SW 1271 (cell line): ENCODE measurements around the gene PTPN6.
"Not testable (repeated sequence)": the region's sequence is repeated elsewhere in the genome, so short reads cannot be mapped to it uniquely, and the experiment has no call there.

Experiments
- DNase-seq, 2 experiments: peaks; one replicate each; lab custom pipeline; 2025; lab: John Stamatoyannopoulos, UW

PTPN6 gene

DNA sequence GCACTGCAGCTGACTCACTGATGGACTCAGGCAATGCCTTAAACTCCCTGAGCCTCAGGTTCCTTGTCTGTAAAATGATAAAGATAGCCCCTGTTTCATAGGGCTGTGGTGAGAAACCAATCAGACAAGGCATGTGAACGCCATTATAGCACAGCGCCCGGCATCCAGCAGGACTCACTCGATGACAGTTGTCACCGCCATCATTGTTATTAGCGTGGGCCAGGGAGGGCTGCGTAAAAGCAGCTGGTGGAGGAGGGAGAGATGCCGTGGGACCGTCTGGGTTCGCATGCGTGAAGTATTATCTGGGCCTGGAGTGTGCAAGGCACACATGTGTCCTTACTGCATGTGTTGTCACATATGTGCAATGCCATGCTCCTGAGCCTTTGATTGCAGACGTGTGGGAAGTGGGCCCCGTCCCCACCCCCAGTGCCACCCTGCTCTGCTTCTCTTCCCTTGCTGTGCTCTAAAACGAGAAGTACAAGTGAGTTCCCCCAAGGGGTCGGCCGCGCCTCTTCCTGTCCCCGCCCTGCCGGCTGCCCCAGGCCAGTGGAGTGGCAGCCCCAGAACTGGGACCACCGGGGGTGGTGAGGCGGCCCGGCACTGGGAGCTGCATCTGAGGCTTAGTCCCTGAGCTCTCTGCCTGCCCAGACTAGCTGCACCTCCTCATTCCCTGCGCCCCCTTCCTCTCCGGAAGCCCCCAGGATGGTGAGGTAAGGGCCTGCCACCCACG is at the start of gene PTPN6:
Gene PTPN6, plus strand, starts transcription at position 546 of the 730 bp plus-strand sequence. Its CDS starts 157 bp downstream, at position 703.
- no peak for DNase-seq

DNA sequence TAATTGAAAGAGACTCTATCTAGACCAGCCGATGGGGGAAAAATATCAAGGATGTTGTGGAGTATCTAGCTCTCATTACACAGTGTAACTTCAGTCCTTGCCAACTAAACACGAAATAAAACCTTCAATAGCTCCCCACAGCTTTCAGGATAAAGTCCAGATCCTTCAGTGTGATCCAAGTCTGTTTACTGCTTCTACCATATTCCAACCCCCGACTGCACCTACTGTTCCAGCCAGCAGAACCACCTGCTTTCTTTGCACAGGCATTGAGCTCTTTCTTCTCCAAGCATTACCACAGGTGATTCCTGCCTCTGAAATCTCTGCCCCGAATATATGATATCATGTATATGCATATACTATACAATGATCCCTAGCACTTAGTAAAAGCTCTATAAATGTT is 48.7 kb upstream of the PTPN6 start:
- no peak for DNase-seq

DNA sequence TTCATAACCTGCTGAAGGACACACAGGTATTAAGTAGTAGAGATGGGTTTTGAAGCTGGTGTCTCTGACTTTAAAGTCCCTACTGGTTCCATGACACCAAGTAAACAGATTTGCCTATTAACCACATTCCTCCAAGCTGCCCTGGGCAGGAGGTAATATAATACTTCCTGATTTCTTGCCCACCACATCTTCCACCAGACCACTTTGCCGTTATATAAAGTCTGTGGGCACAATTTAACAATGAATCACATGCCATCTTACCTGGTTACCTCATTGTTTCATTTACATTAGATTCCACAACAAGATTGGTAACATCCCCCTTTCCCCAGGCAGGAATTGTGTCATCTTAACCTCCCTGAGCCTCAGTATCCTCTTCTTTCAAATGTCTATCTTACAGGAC is 47.4 kb upstream of the PTPN6 start:
- no peak for DNase-seq

DNA sequence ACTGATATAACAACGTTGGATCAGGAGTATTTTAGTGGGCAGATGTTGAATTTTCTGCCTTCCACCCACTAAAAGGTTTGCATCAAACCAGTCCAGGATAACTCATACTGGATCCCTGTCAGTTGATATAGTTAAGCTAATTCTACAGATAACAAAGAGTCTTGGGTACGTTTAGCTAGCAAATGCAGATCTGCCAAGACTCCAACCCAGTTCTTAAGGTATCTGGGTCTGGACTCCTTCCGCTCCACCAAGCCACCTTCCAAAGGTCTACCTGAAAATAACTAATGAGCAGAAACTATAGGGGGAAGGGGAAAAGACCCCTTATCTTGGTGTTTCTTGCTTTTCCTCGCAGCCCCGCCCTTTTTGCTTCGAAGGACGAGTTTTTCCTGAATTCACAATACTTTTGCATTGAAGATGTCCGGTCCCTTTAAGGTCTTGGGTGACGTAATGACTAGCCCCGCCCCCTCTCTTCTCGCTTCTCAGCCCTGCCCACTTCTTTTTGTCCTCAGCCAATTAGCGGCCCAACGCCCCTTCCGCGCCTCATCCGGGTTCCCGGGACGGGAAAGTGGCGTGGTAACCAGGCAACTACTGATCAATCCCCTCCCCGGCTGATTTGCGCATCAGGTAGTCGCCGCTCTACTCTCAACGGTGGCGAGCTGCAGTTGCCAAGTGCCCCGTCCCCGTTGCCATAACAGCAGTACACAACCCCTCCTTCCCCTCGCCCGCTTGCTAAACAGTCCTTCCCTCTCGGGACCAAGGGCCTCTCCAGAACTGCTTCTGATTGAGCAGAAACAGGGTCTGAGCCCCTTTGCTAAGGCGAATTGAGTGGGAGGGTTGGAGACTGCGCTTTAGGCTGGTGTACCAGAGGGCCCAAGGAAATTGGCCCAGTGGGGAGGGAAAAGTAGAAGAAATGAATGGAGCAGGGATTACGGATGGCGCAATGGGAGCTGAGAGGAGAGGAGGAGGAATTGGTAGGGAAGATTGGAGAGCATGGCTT is 46.6 kb upstream of the PTPN6 start, which contains the start of gene LRRC23:
Gene LRRC23, plus strand, starts transcription at position 543 of the 997 bp plus-strand sequence. CDS start 812 bp downstream, outside the sequence.
- peak; percentile 88 to 97 for DNase-seq

DNA sequence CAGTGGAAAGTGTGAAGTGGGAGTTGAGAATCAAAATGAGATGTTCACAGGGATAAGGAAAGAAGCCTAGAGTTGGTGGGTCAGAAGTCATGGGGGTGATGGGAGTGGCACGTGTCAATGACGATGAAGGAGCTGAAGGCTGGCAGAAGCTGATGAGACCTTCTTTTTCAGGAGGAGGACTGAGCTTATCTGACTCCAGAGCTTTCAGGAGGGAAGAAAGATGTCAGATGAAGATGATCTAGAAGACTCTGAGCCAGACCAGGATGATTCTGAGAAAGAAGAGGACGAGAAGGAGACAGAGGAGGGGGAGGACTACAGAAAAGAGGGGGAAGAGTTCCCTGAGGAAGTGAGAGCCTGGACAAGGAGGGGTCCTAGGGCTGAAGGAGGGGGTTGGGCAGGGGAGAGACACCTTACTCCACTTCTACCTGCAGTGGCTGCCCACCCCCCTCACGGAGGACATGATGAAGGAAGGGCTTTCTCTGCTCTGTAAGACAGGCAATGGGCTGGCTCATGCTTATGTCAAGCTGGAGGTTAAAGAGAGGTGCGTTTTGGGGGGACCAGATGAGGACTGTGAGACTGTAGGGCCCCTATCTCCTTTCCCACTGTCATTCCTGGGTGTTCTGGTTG is 45.6 kb upstream of the PTPN6 start:
- DNase-seq = no peak

DNA sequence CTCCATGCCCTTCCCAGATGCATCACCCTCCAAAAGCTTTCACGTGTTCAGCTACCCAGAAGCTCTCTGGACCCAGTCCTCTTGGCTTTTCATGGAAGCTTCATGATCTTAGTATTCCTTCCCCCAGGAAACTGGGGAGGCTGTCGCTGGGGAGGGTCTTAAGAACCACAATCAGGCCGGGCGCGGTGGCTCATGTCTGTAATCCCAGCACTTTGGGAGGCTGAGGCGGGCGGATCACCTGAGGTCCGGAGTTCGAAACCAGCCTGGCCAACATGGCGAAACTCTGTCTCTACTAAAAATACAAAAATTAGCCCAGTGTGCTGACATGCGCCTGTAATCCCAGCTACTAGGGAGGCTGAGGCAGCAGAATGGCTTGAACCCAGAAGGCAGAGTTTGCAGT is 43.0 kb upstream of the PTPN6 start:
- DNase-seq = not testable (repeated sequence)

DNA sequence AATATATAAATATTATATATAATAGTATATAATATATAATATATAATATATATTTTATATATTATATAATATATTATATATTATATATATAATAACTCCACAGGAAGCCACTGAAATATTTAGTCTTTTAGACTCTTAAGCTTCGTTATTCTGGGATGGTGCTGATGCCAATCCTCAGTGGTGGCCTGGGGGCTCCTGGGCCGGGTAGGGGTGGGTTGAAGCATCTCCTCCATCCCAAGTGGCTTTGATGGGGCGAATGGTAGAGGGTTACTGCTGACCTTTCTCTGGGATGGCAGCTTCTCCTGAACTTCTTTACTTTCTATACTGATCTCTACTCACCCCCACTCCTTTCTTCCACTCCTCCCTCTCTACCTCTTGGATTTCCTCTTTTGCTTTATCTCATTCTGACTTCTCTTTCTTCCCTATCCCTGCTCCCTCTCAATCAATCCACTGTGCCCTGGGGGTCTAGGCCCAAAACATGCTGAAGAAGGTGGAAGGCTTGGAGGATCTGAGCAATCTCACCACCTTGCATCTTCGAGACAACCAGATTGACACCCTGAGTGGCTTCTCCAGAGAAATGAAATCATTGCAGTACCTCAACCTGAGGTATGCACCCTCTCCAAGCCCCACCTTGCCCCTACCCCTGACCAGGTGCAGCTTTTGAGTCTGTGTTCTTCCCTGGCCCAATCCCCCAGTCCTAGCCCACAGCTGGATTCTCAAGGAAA is 41.6 kb upstream of the PTPN6 start:
- DNase-seq = no peak

DNA sequence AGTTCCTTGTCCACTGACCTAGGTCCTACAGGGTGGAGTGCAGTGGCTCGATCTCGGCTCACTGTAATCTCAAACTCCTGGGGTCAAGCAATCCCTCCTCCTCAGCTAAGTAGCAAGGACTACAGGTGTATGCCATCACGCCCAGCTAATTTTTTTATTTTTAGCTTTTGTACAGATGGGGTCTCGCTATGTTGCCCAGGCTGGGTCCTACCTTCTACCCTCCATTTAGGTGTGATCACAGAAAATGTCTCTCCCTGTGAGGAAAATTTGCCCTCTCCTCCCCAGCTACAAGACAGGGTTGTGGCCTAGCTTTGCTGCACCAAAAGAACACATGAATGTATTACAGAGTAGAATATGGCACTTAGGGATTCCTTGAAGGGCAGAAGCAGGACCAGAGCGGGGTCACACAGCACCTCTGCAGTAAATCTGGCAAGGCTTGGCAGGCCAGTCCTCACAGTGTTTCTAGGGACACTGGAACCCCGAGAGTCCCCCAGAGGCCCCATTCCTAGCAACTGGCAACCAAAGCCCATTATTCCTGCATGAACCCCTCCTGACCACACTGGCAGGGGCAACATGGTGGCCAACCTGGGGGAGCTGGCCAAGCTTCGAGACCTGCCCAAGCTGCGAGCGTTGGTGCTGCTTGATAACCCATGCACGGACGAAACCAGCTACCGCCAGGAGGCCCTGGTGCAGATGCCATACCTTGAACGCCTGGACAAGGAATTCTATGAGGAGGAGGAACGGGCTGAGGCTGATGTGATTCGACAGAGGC is 38.8 kb upstream of the PTPN6 start:
- no peak for DNase-seq

DNA sequence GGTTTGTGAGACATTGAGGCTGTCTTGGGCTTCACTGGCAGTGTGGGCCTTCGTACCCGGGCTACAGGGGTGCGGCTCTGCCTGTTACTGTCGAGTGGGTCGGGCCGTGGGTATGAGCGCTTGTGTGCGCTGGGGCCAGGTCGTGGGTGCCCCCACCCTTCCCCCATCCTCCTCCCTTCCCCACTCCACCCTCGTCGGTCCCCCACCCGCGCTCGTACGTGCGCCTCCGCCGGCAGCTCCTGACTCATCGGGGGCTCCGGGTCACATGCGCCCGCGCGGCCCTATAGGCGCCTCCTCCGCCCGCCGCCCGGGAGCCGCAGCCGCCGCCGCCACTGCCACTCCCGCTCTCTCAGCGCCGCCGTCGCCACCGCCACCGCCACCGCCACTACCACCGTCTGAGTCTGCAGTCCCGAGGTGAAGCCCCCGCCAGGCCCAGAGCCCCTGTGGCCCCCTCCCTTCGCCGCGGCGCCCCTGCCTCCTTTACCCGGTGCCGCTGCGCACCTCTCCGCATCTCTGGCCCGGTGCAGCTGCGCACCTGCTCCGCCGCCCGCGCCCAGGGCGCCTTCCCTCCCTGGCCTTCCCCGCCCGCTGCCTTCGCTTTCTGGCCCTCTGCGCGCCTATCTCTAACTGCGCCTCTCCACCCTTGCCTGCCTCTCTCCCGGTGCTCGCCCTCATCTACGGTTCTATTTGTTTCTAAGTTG is 36.8 kb upstream of the PTPN6 start, which contains the start of gene ENO2:
Gene ENO2, plus strand, starts transcription at position 335 of the 701 bp plus-strand sequence. CDS start 1,253 bp downstream, outside the sequence.
- DNase-seq = peak in 1 of 2 experiments; percentile 25

DNA sequence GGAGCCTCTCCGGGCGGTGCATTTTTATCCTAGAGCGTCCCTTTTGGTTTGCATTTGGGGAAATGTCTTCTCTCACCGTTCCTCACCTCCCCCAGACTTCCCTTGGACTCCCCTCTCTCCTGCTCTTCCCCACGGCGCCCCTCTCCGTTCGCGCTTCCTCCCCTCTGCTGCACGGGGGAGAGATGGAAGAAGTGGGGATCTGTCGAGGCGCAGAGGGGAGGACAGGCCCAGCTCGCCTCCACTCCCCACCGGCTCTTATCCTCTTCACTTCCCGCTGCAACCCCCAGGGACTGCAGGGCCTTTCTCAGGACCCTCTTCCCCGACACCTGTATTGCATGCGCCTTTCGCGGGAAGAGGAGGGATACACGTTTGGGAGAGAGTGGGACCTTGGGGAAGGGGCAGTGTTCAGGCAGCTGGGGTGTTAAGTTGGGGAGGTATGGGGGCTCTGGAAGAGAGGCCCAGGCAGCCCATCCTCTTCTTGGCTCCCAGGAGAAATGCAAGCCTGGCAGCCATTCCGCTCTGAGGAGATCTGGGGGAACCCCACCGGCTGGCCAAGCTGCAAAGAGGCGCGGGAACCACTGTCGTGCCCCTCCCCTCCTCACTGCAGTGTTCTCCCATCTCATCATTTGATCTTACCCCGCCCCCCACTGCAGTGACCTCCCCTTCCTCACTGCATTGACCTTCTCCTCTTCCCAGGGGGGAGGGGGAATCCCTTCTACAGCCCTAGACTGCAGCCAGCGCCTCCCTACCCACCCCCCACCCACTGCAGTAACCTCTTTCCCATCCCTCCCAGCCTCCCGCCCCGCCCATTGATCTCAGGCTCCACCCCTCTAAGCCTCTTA is 36.0 kb upstream of the PTPN6 start:
- DNase-seq = no peak

DNA sequence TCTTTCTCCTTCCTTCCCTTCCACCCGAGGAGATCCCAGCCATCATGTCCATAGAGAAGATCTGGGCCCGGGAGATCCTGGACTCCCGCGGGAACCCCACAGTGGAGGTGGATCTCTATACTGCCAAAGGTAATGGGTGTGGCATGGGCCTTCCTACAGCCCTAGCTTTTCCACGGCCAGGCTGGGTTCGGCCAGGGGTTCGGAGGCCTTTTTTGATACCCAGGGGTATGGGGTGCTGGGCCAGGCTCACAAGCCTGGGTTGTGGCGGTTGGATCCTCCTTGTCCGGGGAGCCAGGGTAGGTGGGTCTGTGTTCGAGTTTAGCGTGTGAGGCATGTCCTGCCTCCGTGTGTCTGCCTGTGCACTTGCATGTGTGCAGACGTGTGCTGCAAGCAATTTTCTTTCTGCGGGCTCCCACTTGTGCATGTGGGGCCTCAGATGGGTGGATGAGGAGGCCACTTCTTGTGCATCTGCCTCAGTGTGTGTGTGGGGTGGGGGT is 35.3 kb upstream of the PTPN6 start:
- no peak for DNase-seq

DNA sequence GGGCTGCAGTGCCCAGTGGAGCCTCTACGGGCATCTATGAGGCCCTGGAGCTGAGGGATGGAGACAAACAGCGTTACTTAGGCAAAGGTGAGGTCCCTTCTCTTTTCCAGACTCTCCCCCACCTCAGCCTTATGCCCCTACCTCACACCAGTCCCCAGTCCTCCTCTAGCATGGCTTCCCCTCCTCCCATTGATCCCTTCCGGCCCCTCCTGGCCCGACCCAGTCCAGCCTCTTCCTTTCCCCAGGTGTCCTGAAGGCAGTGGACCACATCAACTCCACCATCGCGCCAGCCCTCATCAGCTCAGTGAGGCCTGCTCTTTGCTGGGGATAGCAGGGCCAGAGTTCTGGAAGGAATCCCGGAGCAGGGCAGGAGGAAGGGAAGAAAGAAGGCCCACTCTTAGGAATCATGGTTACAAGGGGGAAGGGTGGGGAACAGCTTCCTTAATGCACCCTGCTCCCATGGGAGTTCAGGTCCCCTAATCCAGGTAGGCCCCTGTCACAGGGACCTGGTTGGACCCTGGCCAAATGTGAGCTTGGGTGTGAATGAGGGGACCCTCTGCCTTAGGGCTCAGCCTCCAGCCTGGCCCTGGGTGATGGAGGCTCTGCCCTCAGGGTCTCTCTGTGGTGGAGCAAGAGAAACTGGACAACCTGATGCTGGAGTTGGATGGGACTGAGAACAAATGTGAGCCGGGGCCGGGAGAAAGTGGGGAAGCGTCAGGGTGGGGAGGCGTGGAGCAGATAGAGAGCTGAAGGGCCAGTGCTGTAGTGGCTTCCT is 34.5 kb upstream of the PTPN6 start:
- DNase-seq = no peak

DNA sequence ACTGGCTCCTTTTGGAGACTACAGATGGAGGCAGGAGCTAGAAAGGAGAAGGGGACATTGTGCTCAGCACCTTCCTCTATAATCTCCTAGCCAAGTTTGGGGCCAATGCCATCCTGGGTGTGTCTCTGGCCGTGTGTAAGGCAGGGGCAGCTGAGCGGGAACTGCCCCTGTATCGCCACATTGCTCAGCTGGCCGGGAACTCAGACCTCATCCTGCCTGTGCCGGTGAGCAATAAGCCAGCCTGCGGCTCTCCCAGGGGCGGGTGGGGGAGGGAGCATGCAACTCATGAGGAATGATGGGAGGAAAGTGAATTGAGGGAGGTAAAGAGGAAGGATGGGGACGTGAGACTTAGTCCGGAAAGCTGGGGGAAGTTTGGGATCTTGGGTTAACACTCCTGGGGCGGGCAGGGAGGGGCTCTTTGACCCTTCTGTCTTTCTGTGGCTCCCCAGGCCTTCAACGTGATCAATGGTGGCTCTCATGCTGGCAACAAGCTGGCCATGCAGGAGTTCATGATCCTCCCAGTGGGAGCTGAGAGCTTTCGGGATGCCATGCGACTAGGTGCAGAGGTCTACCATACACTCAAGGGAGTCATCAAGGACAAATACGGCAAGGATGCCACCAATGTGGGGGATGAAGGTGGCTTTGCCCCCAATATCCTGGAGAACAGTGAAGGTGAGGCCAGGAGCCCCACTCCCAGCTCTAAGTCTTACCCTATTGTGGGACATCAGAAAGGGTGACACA is 33.5 kb upstream of the PTPN6 start:
- DNase-seq = no peak

DNA sequence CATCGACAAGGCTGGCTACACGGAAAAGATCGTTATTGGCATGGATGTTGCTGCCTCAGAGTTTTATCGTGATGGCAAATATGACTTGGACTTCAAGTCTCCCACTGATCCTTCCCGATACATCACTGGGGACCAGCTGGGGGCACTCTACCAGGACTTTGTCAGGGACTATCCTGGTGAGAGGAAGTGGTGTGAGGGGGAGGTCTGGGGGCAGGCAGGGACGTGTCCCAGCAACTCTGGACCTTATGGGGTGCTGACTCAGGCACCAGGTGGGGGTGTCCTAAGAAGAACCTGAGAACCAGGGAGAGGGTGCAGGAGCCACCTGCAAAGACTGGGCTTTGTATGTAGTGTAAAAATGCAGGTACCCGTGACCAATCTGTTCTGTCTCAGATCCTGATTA is 31.6 kb upstream of the PTPN6 start:
- no peak for DNase-seq

DNA sequence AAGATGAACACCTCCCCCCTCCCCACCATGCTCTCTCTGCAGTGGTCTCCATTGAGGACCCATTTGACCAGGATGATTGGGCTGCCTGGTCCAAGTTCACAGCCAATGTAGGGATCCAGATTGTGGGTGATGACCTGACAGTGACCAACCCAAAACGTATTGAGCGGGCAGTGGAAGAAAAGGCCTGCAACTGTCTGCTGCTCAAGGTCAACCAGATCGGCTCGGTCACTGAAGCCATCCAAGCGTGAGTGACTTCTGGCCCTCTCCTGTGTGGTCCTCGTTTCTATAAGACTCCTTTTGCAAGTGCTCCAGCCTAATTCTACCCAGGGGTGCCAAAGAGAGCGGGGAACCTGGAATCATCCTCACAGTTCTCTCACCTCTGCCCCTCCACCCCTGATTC is 29.6 kb upstream of the PTPN6 start:
- DNase-seq = no peak

DNA sequence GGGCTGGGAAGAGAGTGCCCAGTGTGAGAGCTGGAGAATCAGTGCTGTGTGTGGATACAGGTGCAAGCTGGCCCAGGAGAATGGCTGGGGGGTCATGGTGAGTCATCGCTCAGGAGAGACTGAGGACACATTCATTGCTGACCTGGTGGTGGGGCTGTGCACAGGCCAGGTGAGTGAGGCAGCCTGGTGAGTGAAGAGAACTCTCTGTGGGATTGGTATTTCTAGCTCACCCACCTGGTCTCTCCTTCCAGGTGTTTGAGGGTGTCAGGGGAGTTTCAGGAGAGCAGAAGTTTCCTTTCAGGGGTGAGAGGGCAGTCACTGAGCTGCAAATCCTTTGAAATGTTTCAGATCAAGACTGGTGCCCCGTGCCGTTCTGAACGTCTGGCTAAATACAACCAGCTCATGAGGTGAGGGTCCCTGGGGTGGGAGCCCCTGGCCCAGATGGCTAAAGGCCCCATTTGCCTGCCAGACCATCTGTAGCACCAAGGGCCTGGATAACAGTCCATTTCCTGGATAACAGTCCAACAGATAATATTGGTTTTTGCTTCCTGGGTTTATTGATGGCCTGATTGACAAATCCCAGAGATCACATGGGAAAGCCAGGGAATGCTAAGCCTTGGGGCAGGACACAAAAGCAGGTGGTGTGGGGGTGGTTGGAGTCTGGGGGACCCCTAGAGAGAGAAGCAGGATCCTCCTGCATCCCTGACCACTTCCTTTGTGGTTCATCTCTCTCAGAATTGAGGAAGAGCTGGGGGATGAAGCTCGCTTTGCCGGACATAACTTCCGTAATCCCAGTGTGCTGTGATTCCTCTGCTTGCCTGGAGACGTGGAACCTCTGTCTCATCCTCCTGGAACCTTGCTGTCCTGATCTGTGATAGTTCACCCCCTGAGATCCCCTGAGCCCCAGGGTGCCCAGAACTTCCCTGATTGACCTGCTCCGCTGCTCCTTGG is 28.9 kb upstream of the PTPN6 start:
- DNase-seq = no peak
